Loucy (cell line): Measurements from ENCODE around the gene PDE5A.

ENCODE experiments used
- H2AFZ ChIP-seq: fragments of 200-600 bp; sonication (generic); 2 replicates; pipeline ENCODE4 v1.6.0; 2016; ENCODE audit warnings: antibody characterized with exemption, mild to moderate bottlenecking, low read length, moderate library complexity
- H3F3A ChIP-seq: fragments of 200-600 bp; 2 replicates; pipeline ENCODE4 v1.6.0; 2016; ENCODE audit warnings: antibody characterized with exemption, low read depth, mild to moderate bottlenecking
- H3K27me3 ChIP-seq: fragments of 200-600 bp; sonication (generic); 2 replicates; pipeline ENCODE4 v1.6.1; 2014; ENCODE audit warnings: low read length, mild to moderate bottlenecking; ENCODE audit not compliant: insufficient read depth, poor library complexity, severe bottlenecking
- H3K36me3 ChIP-seq: fragments of 200-600 bp; sonication (generic); 2 replicates; pipeline ENCODE4 v1.6.1; 2016; ENCODE audit warnings: low read length; ENCODE audit not compliant: insufficient read depth
- H3K4me1 ChIP-seq: fragments of 200-600 bp; sonication (generic); 2 replicates; pipeline ENCODE4 v1.5.1; 2014; ENCODE audit warnings: low read length, mild to moderate bottlenecking; ENCODE audit not compliant: insufficient read depth, poor library complexity, severe bottlenecking
- H3K4me2 ChIP-seq: fragments of 200-600 bp; sonication (generic); 2 replicates; pipeline ENCODE4 v1.6.0; 2014; ENCODE audit warnings: antibody characterized with exemption, low read length, low read depth, mild to moderate bottlenecking; ENCODE audit not compliant: poor library complexity, severe bottlenecking
- H3K4me3 ChIP-seq: fragments of 200-600 bp; sonication (generic); 2 replicates; pipeline ENCODE4 v1.5.1; 2014; ENCODE audit warnings: low read length, mild to moderate bottlenecking, mixed read lengths; ENCODE audit not compliant: poor library complexity, severe bottlenecking
- H3K79me2 ChIP-seq: fragments of 200-600 bp; sonication (generic); 2 replicates; pipeline ENCODE4 v1.6.1; 2014; ENCODE audit warnings: low read length; ENCODE audit not compliant: insufficient read depth
- H3K9ac ChIP-seq: fragments of 200-600 bp; sonication (generic); 2 replicates; pipeline ENCODE4 v1.6.0; 2014; ENCODE audit warnings: mild to moderate bottlenecking, low read depth, low read length, moderate library complexity; ENCODE audit not compliant: poor library complexity, severe bottlenecking
- H3K9me2 ChIP-seq: fragments of 200-600 bp; sonication (generic); replicated peaks from 2 replicates; pipeline ENCODE4 v1.6.1; 2016; ENCODE audit warnings: low read depth, low read length, mixed read lengths
- H3K9me3 ChIP-seq: fragments of 200-600 bp; sonication (generic); 2 replicates; pipeline ENCODE4 v1.6.1; 2014; ENCODE audit warnings: mild to moderate bottlenecking, antibody characterized with exemption, low read length, low read depth; ENCODE audit not compliant: insufficient read depth
- H4K20me1 ChIP-seq: fragments of 200-600 bp; sonication (generic); 2 replicates; pipeline ENCODE4 v1.6.0; 2014; ENCODE audit warnings: antibody characterized with exemption, low read length, mild to moderate bottlenecking; ENCODE audit not compliant: insufficient read depth, poor library complexity, severe bottlenecking
- CTCF ChIP-seq: fragments of 200-600 bp; sonication (generic); conservative IDR thresholded peaks from 2 replicates; pipeline ENCODE4 v1.5.1; 2014; ENCODE audit warnings: mild to moderate bottlenecking, antibody characterized with exemption, low read length
- EZH2phosphoT487 ChIP-seq: fragments of 200-600 bp; IDR thresholded peaks from 2 replicates; pipeline ENCODE4 v1.6.1; 2018; ENCODE audit warnings: antibody characterized with exemption, mild to moderate bottlenecking, moderate library complexity, borderline replicate concordance

The PDE5A gene

GRCh38 chr4:119632216-119632615 is 3.6 kb upstream of the PDE5A start:
- H3K4me2 ChIP-seq = no peak overlapping the region

GRCh38 chr4:119629142-119629471 is 503 bp upstream of the PDE5A start:
- H3K79me2 ChIP-seq = no peaks in the 10 kb centered on the region
- no peaks in the 10 kb centered on the region for H3K36me3 ChIP-seq
- no peak overlapping the region for H2AFZ ChIP-seq
- no peaks in the 10 kb centered on the region for H3K9me3 ChIP-seq
- H4K20me1 ChIP-seq = no peaks in the 10 kb centered on the region
- no peak overlapping the region for H3K9ac ChIP-seq
- H3K4me1 ChIP-seq = no peaks in the 10 kb centered on the region
- TF ChIP-seq EZH2phosphoT487 (no peak), CTCF (no peak)
- no peak overlapping the region for H3K4me3 ChIP-seq
- no peaks in the 10 kb centered on the region for H3K27me3 ChIP-seq
- no peak overlapping the region for H3K4me2 ChIP-seq
- no peaks in the 10 kb centered on the region for H3F3A ChIP-seq
- H3K9me2 ChIP-seq = no peaks in the 10 kb centered on the region

More at GRCh38 chr4:119632216-119632615, 3.6 kb upstream of the PDE5A start:
- no peaks in the 10 kb centered on the region for H4K20me1 ChIP-seq
- no peaks in the 10 kb centered on the region for H3K27me3 ChIP-seq
- no peaks in the 10 kb centered on the region for H3K9me2 ChIP-seq
- H3K9ac ChIP-seq = no peak overlapping the region
- H3K79me2 ChIP-seq = no peaks in the 10 kb centered on the region
- no peak overlapping the region for H3K4me3 ChIP-seq
- no peaks in the 10 kb centered on the region for H3K36me3 ChIP-seq
- no peaks in the 10 kb centered on the region for H3F3A ChIP-seq
- no peak overlapping the region for H2AFZ ChIP-seq
- TF ChIP-seq CTCF (no peak), EZH2phosphoT487 (no peak)
- H3K9me3 ChIP-seq = no peaks in the 10 kb centered on the region
- no peaks in the 10 kb centered on the region for H3K4me1 ChIP-seq

- Histone ChIP-seq H3K4me1 (no peaks in the 10 kb centered on the region), H3K9ac (no peak overlapping the region), H3F3A (no peaks in the 10 kb centered on the region), H3K9me3 (no peaks in the 10 kb centered on the region), H3K79me2 (no peaks in the 10 kb centered on the region), H2AFZ (no peak overlapping the region), H3K27me3 (no peaks in the 10 kb centered on the region), H3K36me3 (no peaks in the 10 kb centered on the region), H3K9me2 (no peaks in the 10 kb centered on the region), H3K4me2 (no peak overlapping the region), H3K4me3 (no peak overlapping the region), H4K20me1 (no peaks in the 10 kb centered on the region)
- TF ChIP-seq CTCF (no peak), EZH2phosphoT487 (no peak)
Observed at GRCh38 chr4:119627267-119628255, 1.0 kb downstream of the PDE5A start.
